ENCODE measurements around the gene SUGP2.

The SUGP2 gene

GRCh38 chr19:18951721-18952281, 81.5 kb downstream of the SUGP2 start:
- peak; percentile 15 to 81 for DNase-seq (ENCODE audit: low read depth in 2 of 2)
- TF ChIP-seq CTCF (IDR thresholded peaks at IDR 0.05; ENCODE audit: low read depth, low read length): no peak
- no peak overlapping the region for H3K4me3 ChIP-seq (replicated peaks in 1 of 2; ENCODE audit: low read depth in 2 of 2, low read length in 2 of 2)

GRCh38 chr19:18949858-18950257, 83.5 kb downstream of the SUGP2 start:
- no peak for TF ChIP-seq CTCF (IDR thresholded peaks at IDR 0.05; ENCODE audit: low read depth, low read length)
- no peak overlapping the region for H3K4me3 ChIP-seq (replicated peaks in 1 of 2; ENCODE audit: low read depth in 2 of 2, low read length in 2 of 2)
- DNase-seq (ENCODE audit: low read depth in 2 of 2): no peak

- H3K4me3 ChIP-seq (replicated peaks in 1 of 2; ENCODE audit: low read depth in 2 of 2, low read length in 2 of 2): no peak overlapping the region
- no peak for DNase-seq (ENCODE audit: low read depth in 2 of 2)
- TF ChIP-seq CTCF (IDR thresholded peaks at IDR 0.05; ENCODE audit: low read depth, low read length): no peak
These were observed 84.4 kb downstream of the SUGP2 start for GRCh38 chr19:18948976-18949356.

- peak in 1 of 2 donors; percentile 34 for DNase-seq (ENCODE audit: low read depth in 2 of 2)
- H3K4me3 ChIP-seq (replicated peaks in 1 of 2; ENCODE audit: low read depth in 2 of 2, low read length in 2 of 2): no peak overlapping the region
- TF ChIP-seq CTCF (IDR thresholded peaks at IDR 0.05; ENCODE audit: low read depth, low read length): no peak
These were observed 85.0 kb downstream of the SUGP2 start for GRCh38 chr19:18948075-18948975.

- H3K4me3 ChIP-seq (replicated peaks in 1 of 2; ENCODE audit: low read depth in 2 of 2, low read length in 2 of 2): no peak overlapping the region
- DNase-seq (ENCODE audit: low read depth in 2 of 2): no peak
- no peak for TF ChIP-seq CTCF (IDR thresholded peaks at IDR 0.05; ENCODE audit: low read depth, low read length)
These were observed 86.4 kb downstream of the SUGP2 start for GRCh38 chr19:18946918-18947317.

GRCh38 chr19:18946335-18946734, 87.0 kb downstream of the SUGP2 start:
- H3K4me3 ChIP-seq (replicated peaks in 1 of 2; ENCODE audit: low read depth in 2 of 2, low read length in 2 of 2): no peak overlapping the region
- no peak for TF ChIP-seq CTCF (IDR thresholded peaks at IDR 0.05; ENCODE audit: low read depth, low read length)
- no peak for DNase-seq (ENCODE audit: low read depth in 2 of 2)

Measured in cardiac fibroblast (primary cell).